Smooth muscle cell (in vitro differentiated cells): ENCODE results near the gene COL9A3. TPM values are rescaled to one million over a fixed set of nuclear protein-coding genes. Genes with fewer than 3 reads are reported as not detected.

ENCODE experiments used
- DNase-seq: peaks from one replicate; lab custom pipeline; 2025; ENCODE audit not compliant: unreplicated experiment; lab: John Stamatoyannopoulos, UW
- H2AFZ ChIP-seq: fragments of 200-600 bp; sonication (generic); 2 replicates; pipeline ENCODE4 v1.6.0; 2016; ENCODE audit warnings: antibody characterized with exemption, low read depth, mild to moderate bottlenecking
- H3F3A ChIP-seq: fragments of 200-600 bp; sonication (generic); 2 replicates; pipeline ENCODE4 v1.6.0; 2017; ENCODE audit warnings: antibody characterized with exemption, low read depth
- H3K27ac ChIP-seq: fragments of 200-600 bp; sonication (generic); 2 replicates; pipeline ENCODE4 v1.5.1; 2016; ENCODE audit warnings: low read depth, mild to moderate bottlenecking
- H3K27me3 ChIP-seq: fragments of 200-600 bp; sonication (generic); 2 replicates; pipeline ENCODE4 v1.6.1; 2016; ENCODE audit warnings: low read depth, mild to moderate bottlenecking
- H3K36me3 ChIP-seq: fragments of 200-600 bp; sonication (generic); 2 replicates; pipeline ENCODE4 v1.5.1; 2016; ENCODE audit warnings: low read depth
- H3K4me1 ChIP-seq: fragments of 200-600 bp; sonication (generic); 2 replicates; pipeline ENCODE4 v1.5.1; 2016; ENCODE audit warnings: low read depth
- H3K4me2 ChIP-seq: fragments of 200-600 bp; sonication (generic); 2 replicates; pipeline ENCODE4 v1.6.0; 2016; ENCODE audit warnings: mild to moderate bottlenecking
- H3K4me3 ChIP-seq: fragments of 200-600 bp; sonication (generic); 2 replicates; pipeline ENCODE4 v1.5.1; 2016; ENCODE audit warnings: mild to moderate bottlenecking
- H3K79me2 ChIP-seq: fragments of 200-600 bp; sonication (generic); 2 replicates; pipeline ENCODE4 v1.6.0; 2016; ENCODE audit warnings: low read depth, mild to moderate bottlenecking
- H3K9ac ChIP-seq: fragments of 200-600 bp; sonication (generic); 2 replicates; pipeline ENCODE4 v1.6.0; 2016; ENCODE audit warnings: low read depth
- H3K9me3 ChIP-seq: fragments of 200-600 bp; sonication (generic); replicated peaks from 2 replicates; pipeline ENCODE4 v1.5.1; 2016; ENCODE audit warnings: low read depth
- H4K20me1 ChIP-seq: fragments of 200-600 bp; sonication (generic); 2 replicates; pipeline ENCODE4 v1.6.0; 2016; ENCODE audit warnings: low read depth
- WGBS: methylation state at CpG from one replicate; pipeline ENCODE4 v1.1.7; 2016; ENCODE audit warnings: low lambda C conversion rate; 5-methylcytosine and 5-hydroxymethylcytosine counted together
- polyA plus RNA-seq: library from polyadenylated mRNA; unstranded; fragments of >200 nt; fragmentation: Nextera tagmentation; extraction: Ambion mirVana; gene quantifications from 2 replicates; pipeline ENCODE4 v1.2.1, GENCODE V29; 2016
- total RNA-seq: library from RNA; depleted of rRNA; stranded (reverse); fragments of >200 nt; gene quantifications from 2 replicates; pipeline ENCODE4 v1.2.3, GENCODE V29; 2014
- TF ChIP-seq, protein P1 (sequence below): fragments of 200-600 bp; sonication (generic); IDR thresholded peaks from 2 replicates; pipeline ENCODE4 v1.5.1; 2017; ENCODE audit warnings: borderline replicate concordance, mild to moderate bottlenecking, antibody characterized with exemption; ENCODE audit not compliant: insufficient read depth, poor library complexity, severe bottlenecking

COL9A3 gene
- total and polyA plus RNA-seq, 2 experiments from 2014 or later, result 23.0 to 77.4 TPM

DNA sequence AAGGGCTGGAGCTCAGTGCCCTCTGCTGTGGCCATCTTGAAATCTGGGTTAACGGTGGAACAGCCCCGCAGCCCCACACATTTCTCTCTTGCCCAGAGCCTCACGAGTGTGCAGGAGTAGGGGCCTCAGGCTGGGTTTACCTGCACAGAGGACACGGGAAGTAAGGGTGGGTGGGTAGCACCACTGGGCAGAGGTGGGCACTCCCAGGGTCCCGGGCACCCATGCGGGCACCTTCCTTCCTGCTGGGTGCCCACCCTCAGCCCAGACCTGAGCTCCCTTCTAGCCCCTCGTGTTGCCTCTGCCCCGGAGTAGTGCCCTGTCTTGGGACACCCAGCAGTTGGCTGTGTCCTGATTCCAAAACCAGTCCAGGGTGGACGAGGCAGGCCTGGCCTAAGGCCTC is 11.2 kb downstream of the COL9A3 start:
- H3K36me3 ChIP-seq, result no peaks in the 10 kb centered on the region
- no peak for DNase-seq
- H3F3A ChIP-seq, result no peaks in the 10 kb centered on the region

DNA sequence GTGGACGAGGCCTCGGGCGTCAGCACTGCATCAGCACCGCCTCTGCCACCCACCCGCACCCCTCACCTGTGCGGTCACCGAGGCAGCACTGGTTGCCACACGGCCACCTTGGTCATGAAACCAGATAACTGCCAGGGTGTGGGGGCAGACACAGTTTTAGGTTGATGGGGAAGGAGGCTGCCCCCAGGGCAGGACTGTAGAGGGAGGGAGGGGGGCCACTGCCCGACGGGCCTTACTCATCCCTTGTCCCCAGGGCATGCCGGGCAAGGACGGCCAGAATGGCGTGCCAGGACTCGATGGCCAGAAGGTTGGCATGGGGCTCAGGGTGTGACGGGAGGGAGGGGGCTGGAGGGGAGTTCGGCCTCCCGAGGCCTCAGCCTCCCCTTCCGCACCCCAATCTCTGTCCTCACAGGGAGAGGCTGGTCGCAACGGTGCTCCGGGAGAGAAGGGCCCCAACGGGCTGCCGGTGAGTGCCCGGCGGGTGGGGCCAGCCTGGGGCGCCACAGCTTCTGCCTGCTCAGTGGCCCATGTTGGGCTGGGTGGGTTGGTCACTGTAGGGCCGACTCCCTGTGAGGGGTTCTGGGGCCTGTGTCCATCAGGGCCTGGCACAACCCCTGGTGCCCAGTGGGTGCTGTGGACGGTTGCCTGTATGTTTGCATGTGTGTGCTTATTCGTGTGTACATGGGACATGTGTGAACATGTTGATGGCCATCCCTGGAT is 11.8 kb downstream of the COL9A3 start:
- Histone ChIP-seq H3F3A (no peaks in the 10 kb centered on the region), H3K27me3 (no peaks in the 10 kb centered on the region), H3K9me3 (no peaks in the 10 kb centered on the region), H4K20me1 (no peaks in the 10 kb centered on the region), H3K4me1 (peaks cover 4% of the 10 kb centered on the region), H3K9ac (no peak overlapping the region), H3K4me3 (no peak overlapping the region), H3K27ac (no peak overlapping the region), H2AFZ (no peak overlapping the region), H3K4me2 (no peak overlapping the region), H3K79me2 (no peaks in the 10 kb centered on the region), H3K36me3 (no peaks in the 10 kb centered on the region)
- TF ChIP-seq, protein P1, sequence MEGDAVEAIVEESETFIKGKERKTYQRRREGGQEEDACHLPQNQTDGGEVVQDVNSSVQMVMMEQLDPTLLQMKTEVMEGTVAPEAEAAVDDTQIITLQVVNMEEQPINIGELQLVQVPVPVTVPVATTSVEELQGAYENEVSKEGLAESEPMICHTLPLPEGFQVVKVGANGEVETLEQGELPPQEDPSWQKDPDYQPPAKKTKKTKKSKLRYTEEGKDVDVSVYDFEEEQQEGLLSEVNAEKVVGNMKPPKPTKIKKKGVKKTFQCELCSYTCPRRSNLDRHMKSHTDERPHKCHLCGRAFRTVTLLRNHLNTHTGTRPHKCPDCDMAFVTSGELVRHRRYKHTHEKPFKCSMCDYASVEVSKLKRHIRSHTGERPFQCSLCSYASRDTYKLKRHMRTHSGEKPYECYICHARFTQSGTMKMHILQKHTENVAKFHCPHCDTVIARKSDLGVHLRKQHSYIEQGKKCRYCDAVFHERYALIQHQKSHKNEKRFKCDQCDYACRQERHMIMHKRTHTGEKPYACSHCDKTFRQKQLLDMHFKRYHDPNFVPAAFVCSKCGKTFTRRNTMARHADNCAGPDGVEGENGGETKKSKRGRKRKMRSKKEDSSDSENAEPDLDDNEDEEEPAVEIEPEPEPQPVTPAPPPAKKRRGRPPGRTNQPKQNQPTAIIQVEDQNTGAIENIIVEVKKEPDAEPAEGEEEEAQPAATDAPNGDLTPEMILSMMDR, result no peak
- 89% methylated on average over 27 of the region's 29 CpGs for WGBS
- no peak for DNase-seq

More for the DNA sequence above, 11.2 kb downstream of the COL9A3 start:
- Histone ChIP-seq H3K4me1 (peaks cover 4% of the 10 kb centered on the region), H3K9me3 (no peaks in the 10 kb centered on the region), H3K27ac (no peak overlapping the region), H3K4me3 (no peak overlapping the region), H3K79me2 (no peaks in the 10 kb centered on the region), H4K20me1 (no peaks in the 10 kb centered on the region), H3K9ac (no peak overlapping the region), H3K4me2 (no peak overlapping the region), H3K27me3 (no peaks in the 10 kb centered on the region), H2AFZ (no peak overlapping the region)
- TF ChIP-seq, protein P1, result no peak
- WGBS, result 98% methylated on average over 9 of the region's 9 CpGs

DNA sequence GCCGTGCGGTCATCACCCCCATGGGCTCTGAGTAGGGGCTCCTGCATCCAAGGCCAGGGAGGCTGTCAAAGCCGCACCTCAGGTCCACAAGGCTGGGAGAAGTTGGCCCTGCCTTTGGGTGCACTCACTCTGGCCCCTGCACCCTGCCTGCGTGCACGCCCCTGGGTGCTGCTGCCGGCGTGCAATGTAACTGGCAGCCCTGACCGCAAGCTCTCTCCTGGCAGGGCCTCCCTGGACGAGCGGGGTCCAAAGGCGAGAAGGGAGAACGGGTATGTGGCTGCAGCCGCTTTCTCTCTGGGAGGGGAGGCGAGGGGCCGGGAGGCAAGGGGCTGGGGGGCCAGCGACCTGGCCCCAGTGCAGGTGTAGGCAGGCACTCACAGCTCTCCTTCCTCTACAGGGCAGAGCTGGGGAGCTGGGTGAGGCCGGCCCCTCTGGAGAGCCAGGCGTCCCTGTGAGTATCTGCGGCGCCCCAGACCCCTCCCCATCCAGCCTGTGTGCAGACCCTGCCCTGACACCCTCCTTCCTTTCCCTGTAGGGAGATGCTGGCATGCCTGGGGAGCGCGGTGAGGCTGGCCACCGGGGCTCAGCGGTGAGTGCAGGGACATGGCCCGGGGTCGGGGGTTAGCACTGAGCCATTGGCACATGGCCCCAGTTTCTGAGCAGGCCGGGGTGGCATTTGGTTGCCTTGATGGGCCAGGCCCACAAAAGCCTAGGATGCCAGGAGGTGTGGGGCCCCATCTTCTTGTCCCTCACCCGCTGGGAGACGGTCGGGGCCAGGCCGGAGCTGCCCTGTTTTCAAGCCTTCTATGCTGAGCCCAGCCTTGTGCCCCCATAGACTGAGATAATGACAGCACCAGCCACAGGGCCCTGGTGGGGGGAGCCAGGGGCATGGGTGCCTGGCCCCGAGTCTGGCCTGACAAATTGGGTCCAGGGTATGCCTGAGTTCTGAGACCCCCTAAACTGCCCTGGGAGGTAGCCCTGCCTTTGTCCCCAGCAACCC is 12.7 kb downstream of the COL9A3 start:
- no peak overlapping the region for H3K27ac ChIP-seq
- no peak for DNase-seq
- H4K20me1 ChIP-seq, result no peaks in the 10 kb centered on the region
- no peaks in the 10 kb centered on the region for H3F3A ChIP-seq
- no peaks in the 10 kb centered on the region for H3K9me3 ChIP-seq
- no peak overlapping the region for H2AFZ ChIP-seq
- no peak overlapping the region for H3K9ac ChIP-seq
- H3K4me1 ChIP-seq, result peaks cover 3% of the 10 kb centered on the region
- no peak overlapping the region for H3K4me3 ChIP-seq
- no peaks in the 10 kb centered on the region for H3K79me2 ChIP-seq
- WGBS, result 98% methylated on average over 29 of the region's 32 CpGs
- no peaks in the 10 kb centered on the region for H3K27me3 ChIP-seq
- no peak overlapping the region for H3K4me2 ChIP-seq
- TF ChIP-seq, protein P1, result no peak
- no peaks in the 10 kb centered on the region for H3K36me3 ChIP-seq
